Smooth muscle cell of the coronary artery (primary cell): ENCODE measurements around the gene CYBRD1. TPM values are rescaled to one million over a fixed set of nuclear protein-coding genes. Genes with fewer than 3 reads are reported as not detected.

Experiments
- total RNA-seq: library from RNA; depleted of rRNA; stranded (reverse); fragments of >200 nt; gene quantifications from 2 replicates; pipeline ENCODE4 v1.2.3, GENCODE V29; 2014; ENCODE audit warnings: low replicate concordance

CYBRD1 gene, protein sequence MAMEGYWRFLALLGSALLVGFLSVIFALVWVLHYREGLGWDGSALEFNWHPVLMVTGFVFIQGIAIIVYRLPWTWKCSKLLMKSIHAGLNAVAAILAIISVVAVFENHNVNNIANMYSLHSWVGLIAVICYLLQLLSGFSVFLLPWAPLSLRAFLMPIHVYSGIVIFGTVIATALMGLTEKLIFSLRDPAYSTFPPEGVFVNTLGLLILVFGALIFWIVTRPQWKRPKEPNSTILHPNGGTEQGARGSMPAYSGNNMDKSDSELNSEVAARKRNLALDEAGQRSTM
- total RNA-seq = 132 and 521 TPM in 2 replicates

DNA sequence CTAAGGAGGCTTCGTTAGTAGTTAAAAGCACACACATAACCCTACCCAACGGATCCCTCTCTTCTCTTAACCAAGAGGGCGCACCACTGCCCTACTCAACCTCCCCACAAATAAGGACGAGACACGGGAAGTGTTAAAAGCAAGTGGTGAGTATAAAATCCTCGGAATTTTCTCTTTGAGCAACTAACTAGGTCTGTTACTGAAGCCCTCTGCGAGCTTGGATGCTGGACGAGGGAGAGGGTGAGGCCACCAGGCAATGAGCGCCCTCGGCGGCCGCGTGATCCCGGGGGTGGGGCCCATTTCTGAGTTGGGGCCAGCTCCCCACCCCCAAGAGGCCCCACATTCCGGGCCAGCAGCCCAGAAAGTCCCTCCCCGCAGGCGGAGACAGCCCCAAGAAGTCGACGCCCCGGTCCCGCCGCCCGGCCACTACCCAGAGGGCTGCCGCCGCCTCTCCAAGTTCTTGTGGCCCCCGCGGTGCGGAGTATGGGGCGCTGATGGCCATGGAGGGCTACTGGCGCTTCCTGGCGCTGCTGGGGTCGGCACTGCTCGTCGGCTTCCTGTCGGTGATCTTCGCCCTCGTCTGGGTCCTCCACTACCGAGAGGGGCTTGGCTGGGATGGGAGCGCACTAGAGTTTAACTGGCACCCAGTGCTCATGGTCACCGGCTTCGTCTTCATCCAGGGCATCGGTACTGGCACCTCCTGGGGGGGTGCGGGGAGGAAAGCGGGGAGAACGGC, at the start of gene CYBRD1:
Gene CYBRD1 (plus strand): TSS at position 423 of the 736 bp plus-strand sequence. CDS start 72 bp downstream, at position 495.

Other genes starting within 250 kb of the CYBRD1 start
- 6.7 and 9.2 TPM in 2 replicates for gene METTL8, start 88.5 kb upstream of the CYBRD1 start, total RNA-seq
- 10.6 and 17.5 TPM in 2 replicates for gene DCAF17, start 88.2 kb upstream of the CYBRD1 start, total RNA-seq
- gene DYNC1I2, start 165.0 kb downstream of the CYBRD1 start, total RNA-seq = 96.5 and 112 TPM in 2 replicates